ENCODE data around the gene AVEN. TPM values are rescaled to one million over a fixed set of nuclear protein-coding genes. Genes with fewer than 3 reads are reported as not detected.

Gene AVEN
- polyA plus RNA-seq, 3 donors: 2.3 to 4.8 (median 3.4) TPM

GRCh38 chr15:34043391-34043790, 4.4 kb upstream of the AVEN start:
- H3K9me3 ChIP-seq (replicated peaks in 1 of 2; ENCODE audit: control insufficient read depth in 1 of 2, insufficient read depth in 1 of 2, low read length in 2 of 2): peaks cover 0 to 11% of the 10 kb centered on the region in 2 donors
- H3K36me3 ChIP-seq (replicated peaks in 1 of 2; ENCODE audit: control insufficient read depth in 1 of 2, insufficient read depth in 2 of 2, low read length in 2 of 2): no peaks in the 10 kb centered on the region
- no peaks in the 10 kb centered on the region for H4K20me1 ChIP-seq (ENCODE audit: insufficient read depth, low read length)
- H3K4me2 ChIP-seq (replicated peaks; ENCODE audit: extremely low read depth, low read length, poor library complexity, severe bottlenecking): no peak overlapping the region
- Mint-ChIP-seq H3K27me3 (ENCODE audit: low read depth in 3 of 3) (peaks cover 2 to 5% (median 5%) of the 10 kb centered on the region in 3 donors), H3K9me3 (peaks cover 0 to 12% (median under 1%) of the 10 kb centered on the region in 7 donors), H3K4me1 (peaks cover 11% of the 10 kb centered on the region), H3K36me3 (no peaks in the 10 kb centered on the region), H3K27ac (no peak overlapping the region), H3K4me3 (no peak overlapping the region)
- WGBS (ENCODE audit: insufficient coverage): no CpG with 5 or more reads among the region's 1 CpG
- no peak for DNase-seq
- H2AFZ ChIP-seq (ENCODE audit: insufficient read depth, low read depth, low read length, poor library complexity, severe bottlenecking): no peak overlapping the region
- no peak overlapping the region for H3K27ac ChIP-seq (ENCODE audit: low read depth in 1 of 2, low read length in 2 of 2)
- no peaks in the 10 kb centered on the region for H3K79me2 ChIP-seq (ENCODE audit: insufficient read depth, low read length)
- peaks cover 10 to 13% of the 10 kb centered on the region in 2 donors for H3K4me1 ChIP-seq (ENCODE audit: control insufficient read depth in 1 of 2, insufficient read depth in 2 of 2, low read length in 2 of 2)
- H3K27me3 ChIP-seq (ENCODE audit: control insufficient read depth in 2 of 2, insufficient read depth in 2 of 2, low read length in 2 of 2): no peaks in the 10 kb centered on the region
- no peak overlapping the region for H3K9ac ChIP-seq (ENCODE audit: insufficient read depth, low read length, poor library complexity, severe bottlenecking)
- intact Hi-C loops (cut with micrococcal nuclease): no loop called here
- no peak for TF ChIP-seq CTCF (IDR thresholded peaks at IDR 0.05)
- no peak overlapping the region for H3K4me3 ChIP-seq (replicated peaks in 1 of 3; ENCODE audit: low read depth in 2 of 3, low read length in 3 of 3)

- Histone ChIP-seq H2AFZ (ENCODE audit: insufficient read depth, low read depth, low read length, poor library complexity, severe bottlenecking) (peak overlapping the region; percentile 95), H3K79me2 (ENCODE audit: insufficient read depth, low read length) (no peaks in the 10 kb centered on the region), H3K4me1 (ENCODE audit: control insufficient read depth in 1 of 2, insufficient read depth in 2 of 2, low read length in 2 of 2) (peaks cover 13 to 19% of the 10 kb centered on the region in 2 donors), H3K9ac (ENCODE audit: insufficient read depth, low read length, poor library complexity, severe bottlenecking) (no peak overlapping the region), H3K4me2 (replicated peaks; ENCODE audit: extremely low read depth, low read length, poor library complexity, severe bottlenecking) (peak overlapping the region; percentile 95), H3K27ac (ENCODE audit: low read depth in 1 of 2, low read length in 2 of 2) (no peak overlapping the region), H3K4me3 (replicated peaks in 1 of 3; ENCODE audit: low read depth in 2 of 3, low read length in 3 of 3) (peak overlapping the region in 2 of 3 experiments; percentile 64 to 94), H3K36me3 (replicated peaks in 1 of 2; ENCODE audit: control insufficient read depth in 1 of 2, insufficient read depth in 2 of 2, low read length in 2 of 2) (no peaks in the 10 kb centered on the region), H3K9me3 (replicated peaks in 1 of 2; ENCODE audit: control insufficient read depth in 1 of 2, insufficient read depth in 1 of 2, low read length in 2 of 2) (no peaks in the 10 kb centered on the region), H4K20me1 (ENCODE audit: insufficient read depth, low read length) (no peaks in the 10 kb centered on the region), H3K27me3 (ENCODE audit: control insufficient read depth in 2 of 2, insufficient read depth in 2 of 2, low read length in 2 of 2) (no peaks in the 10 kb centered on the region)
- Mint-ChIP-seq H3K36me3 (no peaks in the 10 kb centered on the region), H3K4me1 (peaks cover 17% of the 10 kb centered on the region), H3K9me3 (peaks cover 0 to 2% (median 0%) of the 10 kb centered on the region in 7 donors), H3K4me3 (peak overlapping the region; percentile 87 to 89), H3K27ac (no peak overlapping the region), H3K27me3 (ENCODE audit: low read depth in 3 of 3) (peaks cover 2 to 5% (median 5%) of the 10 kb centered on the region in 3 donors)
- no peak for TF ChIP-seq CTCF (IDR thresholded peaks at IDR 0.05)
- no CpG with 5 or more reads among the region's 1 CpG for WGBS (ENCODE audit: insufficient coverage)
- peak in 2 of 3 donors; percentile 9 for DNase-seq
- intact Hi-C loops (cut with micrococcal nuclease): no loop called here
Observed at GRCh38 chr15:34039790-34040113, 748 bp upstream of the AVEN start.
